ENCODE results near the gene PLCB1.

Gene PLCB1

DNA sequence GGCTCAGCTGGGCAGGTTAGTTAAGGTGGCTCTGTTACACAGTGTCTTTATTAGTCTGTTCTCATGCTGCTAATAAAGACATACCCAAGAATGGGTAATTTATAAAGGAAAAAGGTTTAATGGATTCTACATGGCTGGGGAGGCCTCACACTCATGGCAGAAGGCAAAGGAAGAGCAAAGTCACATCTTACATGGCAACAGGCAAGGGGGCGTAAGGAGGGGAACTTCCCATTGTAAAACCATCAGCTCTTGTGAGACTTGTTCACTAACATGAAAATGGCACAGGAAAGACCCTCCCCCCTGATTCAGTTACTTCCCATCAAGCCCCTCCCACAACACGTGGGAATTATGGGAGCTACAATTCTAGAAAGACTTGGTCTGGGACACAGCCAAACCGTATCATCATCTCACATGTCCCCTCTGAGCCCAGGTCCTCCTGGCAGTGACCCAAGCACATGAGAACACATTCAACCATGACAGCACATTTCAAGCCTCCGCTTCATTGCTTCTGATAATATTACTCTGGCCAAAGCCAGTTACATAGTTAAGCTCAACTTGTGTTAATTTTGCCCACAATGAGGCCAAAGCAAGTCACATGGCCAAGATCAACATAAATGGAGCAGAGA, 383.9 kb downstream of the PLCB1 start:
- no peak for DNase-seq

DNA sequence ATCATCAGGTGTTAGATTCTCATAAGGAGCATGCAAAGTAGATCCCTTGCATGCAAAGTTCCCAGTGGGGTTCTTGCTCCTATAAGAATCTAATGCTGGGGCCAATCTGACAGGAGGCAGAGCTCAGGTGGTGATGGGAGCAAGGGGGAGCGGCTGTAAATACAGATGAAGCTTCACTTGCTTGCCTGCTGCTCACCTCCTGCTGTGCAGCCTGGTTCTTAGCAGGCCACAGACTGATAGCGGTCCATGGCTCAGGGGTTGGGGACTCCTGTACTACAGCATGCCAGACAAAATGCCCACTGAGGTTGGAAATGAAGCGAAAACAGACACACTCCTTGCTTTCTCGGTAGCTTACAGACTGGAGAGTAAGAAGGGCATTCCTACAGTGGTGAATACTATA, 386.8 kb downstream of the PLCB1 start:
- no peak for DNase-seq

DNA sequence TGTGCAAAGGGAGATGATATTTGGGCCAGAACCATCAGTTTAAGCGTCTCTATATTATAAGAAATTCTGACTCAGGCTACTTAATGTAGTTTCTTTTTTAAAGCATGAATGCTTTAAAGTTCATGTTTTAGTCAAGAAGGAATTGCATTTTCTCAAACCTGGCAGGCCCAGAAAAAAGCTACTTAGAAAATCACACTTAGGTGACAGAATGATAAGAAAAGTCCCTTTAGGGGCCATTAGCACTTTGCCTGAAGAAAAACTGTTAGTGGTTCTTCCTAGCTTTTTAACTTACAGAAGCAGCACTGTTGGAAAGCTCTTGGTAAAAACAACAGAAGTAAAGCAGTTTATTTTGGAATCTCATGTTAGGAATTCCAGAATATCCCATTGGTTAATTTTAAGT, 387.8 kb downstream of the PLCB1 start:
- no peak for DNase-seq

DNA sequence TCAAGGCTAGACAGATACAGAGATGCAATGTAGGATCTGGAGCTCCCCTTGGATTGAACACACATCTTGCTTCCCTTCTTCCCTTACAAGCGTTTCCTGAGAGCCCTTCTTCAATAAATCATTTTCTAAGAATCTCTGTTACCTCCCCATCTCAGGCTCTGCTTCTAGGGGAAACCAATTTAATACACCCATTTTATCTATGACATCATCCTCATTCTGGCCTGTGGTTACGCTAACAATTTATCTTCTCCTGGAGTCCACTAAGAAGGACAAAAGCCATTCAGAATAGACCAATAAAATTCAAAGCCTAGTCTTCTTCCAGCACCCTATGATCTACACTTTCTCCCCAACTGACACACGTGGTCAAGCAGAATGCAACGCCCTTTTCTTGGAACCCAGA, 390.1 kb downstream of the PLCB1 start:
- DNase-seq = no peak

DNA sequence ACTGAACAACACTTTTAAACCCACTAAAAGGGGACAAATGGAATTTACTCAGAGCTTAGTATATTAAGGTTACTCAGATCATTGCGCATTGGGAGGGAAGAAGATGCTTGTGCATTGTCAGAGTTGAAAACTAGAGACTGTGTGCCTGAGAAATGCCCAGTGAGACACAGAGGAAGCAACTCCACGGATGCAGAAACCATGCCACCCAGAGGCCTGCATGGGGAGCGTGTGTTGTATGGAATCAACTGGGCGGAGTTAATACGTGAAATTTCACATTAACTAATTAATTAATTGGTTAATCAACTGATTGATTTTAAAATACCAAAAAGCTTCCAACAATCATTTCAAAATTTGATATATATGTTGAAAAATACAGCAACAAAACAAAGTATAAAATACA, 391.6 kb downstream of the PLCB1 start:
- no peak for DNase-seq

DNA sequence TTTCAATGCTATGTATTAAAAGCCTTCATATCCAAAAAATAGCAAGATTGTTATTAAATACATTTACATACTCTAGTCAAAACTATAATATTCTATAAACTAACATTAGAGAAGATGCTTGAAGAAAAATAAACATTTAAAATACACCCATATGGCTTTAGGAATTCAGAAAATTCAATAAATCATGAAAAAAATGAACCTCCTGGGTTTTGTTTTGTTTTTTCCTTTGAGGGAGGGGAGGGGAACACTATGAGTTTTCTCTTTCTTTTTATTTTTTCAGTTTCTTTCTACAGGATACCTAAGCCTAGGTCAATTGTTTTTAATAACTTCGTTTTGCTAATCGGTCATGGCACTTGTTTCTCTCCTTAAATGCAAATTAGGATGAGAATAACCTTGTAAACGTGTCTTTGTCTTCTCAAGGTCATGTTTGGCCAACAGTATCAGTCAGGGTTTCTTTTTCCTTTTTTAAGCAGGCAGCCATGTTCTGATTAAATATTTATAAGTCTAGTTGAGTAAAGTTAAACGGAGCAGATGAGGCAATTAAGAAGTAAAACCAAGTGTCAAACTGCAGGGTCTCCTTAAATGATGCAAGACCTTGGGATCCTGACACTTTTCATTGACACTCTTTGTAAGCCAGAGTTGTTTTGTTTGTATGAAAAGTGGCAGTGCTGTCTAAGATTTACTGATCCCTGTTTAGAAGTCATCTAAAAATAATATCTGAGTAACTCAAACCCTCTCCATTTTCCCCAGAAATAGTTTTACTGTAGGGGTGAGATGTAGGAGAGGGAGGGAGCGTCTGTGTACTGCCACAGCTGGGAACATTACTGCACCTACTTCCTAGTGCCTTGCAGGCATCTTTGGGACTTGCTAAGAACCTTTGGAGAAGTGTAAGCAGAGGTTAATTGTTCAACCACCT, 392.3 kb downstream of the PLCB1 start:
- no peak for DNase-seq

DNA sequence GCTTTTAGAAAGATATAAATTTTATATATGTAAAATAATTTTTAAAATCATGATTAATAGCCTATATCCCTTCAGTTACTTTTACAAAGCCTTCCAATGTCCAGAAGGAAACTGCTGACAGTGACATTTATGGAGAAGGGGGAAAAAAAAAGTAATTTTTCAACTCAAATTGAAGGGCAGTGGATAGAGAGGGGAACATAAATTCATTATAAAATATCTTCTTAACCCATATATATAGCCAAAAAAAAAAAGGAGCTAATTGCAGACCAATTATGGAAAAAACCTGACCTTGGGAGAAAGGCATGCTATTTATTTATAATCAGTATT, 392.9 kb downstream of the PLCB1 start:
- no peak for DNase-seq

DNA sequence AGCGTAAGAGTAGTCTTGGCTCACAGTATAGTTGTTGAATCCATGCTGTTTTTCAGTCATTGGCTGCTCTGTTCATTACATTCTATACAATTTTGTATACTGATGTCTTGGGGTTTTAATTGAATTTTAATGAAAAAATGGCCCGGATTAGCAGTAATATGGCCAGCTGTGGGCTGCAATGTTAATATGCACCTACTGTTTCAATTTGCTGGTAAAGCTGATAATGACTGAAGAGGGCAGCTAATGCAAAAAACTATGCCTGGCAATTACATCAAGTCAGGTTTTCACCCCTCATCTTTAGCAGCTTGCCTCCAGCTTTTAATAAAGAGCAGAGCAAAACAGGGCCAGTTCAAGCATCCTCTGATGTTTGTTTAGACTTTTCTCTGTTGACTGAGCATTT, 394.5 kb downstream of the PLCB1 start:
- DNase-seq = no peak

DNA sequence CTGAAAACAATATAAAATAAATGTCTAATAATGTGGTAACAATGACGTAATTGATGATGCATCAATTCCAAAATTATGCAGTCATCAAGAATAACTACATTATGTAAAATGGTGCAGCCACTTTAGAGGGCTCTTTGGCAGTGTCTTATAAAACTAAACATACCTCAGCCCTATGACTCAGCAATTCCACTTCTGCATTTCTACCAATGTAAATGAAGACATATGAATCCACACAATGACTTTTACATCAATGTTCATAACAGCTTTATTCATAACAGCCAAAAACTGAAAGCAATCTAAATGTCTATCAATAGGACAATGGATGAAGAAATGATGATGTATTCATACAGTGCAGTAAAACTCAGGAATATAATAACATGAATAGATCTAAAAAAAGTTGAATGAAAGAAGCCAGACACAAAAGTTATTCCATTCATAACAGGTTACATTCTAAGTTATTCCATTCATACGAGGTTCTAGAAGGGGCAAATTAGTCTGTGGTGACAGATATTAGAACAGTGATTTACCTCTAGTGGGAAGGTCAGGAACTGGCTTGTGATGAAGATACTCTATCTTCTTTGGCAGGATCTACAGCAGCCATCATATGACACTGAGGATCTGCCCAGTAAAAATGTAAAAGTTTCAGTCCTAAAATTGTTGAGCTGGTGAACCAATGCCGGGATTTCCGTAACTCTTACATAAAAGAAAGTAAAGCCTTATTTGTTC, 396.1 kb downstream of the PLCB1 start:
- no peak for DNase-seq

DNA sequence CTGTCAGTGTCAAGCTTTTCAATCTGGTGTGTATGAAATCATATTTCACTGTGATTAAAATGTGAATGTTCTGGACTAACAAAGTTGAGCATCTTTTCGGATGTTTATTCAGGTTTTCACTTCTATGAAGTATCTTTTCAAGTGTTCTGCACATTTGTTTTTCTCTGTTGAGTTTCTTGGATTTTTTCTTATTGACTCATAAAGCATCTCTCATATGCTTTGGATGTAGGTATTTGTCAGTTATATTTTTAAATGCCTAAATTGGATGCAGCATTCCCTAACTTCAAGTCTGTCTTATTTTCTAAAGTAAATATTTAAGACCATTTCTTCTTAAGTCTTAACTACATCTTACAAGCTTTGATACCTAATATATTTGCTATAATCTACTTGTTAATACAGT, 398.0 kb downstream of the PLCB1 start:
- DNase-seq = no peak

DNA sequence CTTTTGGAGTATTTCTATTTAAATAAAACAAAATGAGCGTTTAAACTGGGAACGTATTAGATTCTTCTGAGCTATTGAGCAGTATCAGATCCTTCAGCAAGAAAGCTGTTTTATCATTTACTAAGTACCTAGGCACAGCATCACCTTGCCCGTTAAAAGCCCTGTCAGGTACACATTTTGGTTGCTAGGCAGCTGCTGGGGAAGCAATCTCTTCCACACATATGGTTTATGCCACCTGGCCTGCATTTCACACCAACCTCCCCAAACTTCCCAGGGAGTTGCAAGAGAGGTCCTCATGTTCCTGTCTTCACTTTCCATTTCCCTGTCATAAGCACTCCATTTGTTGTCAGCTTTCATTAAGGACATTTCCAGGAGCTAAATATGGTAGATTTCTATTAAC, 400.1 kb downstream of the PLCB1 start:
- DNase-seq = no peak

DNA sequence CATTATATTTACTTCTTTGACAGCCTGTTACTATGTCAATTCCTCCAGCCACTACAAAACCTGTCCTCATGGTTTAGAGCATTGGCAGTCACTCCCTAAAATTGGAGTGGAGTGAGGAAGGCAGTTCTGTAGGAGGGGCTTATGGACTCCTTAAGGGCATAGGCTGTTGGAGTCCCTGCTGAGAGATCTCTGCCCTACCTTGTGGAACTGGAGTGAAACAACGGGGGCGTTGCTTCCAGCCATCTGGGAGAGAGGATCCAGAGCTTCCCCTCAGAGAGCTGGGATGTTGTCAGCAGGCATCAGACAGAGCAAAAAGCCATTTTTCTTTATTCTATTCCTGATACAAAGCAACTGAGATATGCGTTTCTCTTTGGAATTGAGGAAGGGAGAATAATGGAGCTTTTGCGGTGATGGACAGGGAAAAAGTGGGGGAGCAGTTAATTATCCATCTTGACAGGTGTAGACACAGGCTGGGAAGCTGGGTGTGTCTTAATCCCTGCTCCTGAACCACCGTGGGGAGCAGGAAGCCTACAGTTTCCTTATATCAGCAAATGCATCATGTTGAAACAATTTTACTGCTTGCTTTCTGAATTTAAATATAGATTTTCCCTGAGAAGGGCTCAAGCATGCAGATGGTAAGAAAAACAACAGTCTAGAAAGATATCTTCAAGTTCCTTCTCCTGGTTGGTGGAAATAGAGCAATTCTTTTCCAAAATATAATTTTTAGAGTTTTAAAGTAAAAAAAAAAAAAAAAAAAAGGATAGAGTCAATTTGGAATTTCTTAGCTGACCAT, 402.5 kb downstream of the PLCB1 start:
- DNase-seq = no peak

DNA sequence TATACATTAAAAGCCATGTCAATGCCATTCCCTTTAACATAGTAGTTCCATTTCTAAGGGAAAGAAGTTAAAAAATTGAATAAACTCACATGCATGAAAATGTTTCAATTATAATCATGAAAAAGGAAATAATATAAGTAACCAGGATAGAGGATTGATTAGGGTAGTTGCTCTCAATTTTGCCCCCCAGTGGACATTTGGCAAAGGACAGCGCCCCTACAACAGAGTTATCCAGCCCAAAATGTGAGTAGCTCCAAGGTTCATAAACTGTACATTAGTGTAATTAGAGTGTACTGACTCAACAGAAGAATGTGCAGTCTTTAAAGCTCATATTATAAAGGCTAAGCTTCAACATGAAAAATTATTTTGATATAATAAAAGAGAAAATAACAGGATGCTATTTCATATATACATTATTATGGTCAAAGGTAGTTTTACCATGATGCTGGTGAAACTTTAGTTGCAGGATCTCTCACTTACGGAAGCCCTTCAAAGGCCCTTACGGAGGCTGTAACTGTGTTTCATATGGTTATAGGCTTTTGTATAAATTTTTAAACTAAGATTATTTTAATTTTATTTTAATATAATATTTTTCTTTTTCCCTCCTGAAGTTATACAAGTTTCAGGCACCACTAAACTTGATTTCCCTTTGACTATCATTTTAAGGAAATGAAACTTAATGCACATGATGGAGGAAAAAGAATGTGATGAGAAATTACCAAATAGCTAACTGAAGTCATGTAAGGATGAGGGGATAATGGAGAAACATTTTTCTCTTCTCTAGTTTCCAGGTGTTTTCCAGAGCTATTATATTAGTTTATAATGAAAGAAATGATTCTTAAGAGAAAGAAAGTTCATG, 403.6 kb downstream of the PLCB1 start:
- peak; percentile 22 for DNase-seq

DNA sequence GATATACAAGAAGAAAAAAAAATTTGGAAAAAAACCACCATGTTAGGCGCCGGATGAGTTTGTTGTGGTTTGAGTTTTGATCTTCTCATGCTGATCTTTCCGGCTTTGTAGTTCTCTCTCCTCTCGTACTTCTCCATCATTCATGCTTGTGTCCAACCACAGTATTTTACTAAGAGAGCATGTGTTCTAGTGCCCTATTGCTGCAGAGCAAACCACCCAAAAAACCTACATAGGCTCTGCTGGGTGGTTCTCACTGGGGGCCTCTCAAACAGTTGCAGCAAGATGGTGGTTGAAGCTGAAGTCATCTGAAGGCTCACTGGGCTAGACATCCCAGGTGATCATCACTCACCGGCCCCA, 404.2 kb downstream of the PLCB1 start:
- DNase-seq = no peak

DNA sequence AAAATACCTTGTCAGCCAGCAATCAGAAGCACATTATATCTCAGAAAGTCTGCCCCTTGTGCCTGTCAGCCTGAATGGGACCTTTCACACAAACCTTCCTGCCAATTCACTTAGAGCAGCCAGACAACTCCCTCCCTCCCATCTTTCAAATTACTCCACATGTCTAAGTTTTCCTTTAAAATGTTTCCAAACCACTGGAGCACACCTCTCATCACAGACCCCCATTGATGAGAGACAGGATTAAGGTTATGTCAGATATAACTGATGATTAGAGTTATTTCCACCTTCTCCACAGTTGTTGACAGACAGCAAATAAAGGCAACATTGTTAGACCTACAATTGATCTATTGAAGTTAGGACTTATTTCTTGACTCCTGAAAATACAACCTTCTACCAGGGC, 408.4 kb downstream of the PLCB1 start:
- DNase-seq = no peak

DNA sequence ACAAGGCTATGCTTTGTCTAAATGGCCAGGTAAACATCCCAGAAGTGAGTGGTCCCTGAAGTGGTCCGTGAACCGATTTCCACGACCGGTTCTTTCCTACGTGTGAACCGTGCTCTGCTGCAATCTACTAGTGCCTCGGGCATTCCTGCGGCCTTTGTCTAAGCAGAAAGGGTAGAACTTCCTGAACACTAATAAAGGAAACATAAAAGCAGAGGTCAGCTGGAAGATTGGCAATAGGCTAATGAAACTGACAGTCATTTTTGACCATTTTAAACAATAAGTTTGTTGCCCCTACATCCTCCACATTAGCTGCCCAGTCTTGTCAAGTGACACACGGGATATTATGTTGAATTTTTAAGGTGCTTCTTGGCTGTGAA, 410.0 kb downstream of the PLCB1 start:
- DNase-seq = peak; percentile 81

DNA sequence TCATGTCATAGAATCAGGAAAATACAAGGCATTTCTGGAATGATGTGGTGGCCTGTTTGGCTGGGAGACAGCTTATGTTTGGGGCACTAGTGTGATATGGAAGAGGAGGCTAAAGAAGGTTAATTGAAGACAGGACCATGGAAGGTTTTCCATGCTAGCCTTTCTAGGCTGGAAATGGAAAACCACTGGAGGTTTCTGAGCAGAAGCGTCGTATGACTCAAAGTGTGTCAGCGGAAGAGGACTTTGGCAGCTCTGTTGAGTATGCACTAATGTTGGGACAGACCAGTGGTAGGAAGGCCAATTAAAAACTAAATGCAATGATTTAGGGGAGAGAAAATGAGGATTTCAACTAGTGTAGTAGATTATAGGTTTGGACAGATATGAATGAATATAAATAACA, 413.1 kb downstream of the PLCB1 start:
- no peak for DNase-seq

DNA sequence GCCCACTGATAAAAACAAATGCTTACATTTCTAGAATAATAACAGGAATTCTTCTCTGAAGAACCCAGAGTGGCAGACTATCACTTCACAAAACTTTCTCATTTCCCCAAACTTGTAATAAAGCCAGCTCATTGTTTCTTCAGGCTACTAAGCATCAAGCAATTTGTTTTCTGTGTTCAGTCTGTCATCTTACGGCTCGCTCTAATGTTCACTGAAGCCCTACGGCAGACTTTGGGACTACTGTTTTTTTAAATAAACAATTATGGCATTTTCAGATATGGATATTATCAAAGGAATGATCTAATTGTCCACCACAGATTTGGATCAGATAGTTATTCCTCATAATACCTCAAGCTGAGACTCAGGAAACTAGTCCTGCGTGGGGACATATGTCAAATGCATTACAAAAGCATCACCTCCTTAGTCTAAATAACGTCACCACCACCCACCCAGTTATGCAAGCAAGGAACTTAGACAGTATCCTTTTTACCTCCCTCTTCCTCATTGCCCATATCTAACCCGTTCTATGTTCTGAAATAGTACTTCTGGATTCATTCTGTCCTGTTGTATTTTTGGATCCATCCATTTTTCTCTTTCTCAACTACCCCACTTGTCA, 415.1 kb downstream of the PLCB1 start:
- no peak for DNase-seq

DNA sequence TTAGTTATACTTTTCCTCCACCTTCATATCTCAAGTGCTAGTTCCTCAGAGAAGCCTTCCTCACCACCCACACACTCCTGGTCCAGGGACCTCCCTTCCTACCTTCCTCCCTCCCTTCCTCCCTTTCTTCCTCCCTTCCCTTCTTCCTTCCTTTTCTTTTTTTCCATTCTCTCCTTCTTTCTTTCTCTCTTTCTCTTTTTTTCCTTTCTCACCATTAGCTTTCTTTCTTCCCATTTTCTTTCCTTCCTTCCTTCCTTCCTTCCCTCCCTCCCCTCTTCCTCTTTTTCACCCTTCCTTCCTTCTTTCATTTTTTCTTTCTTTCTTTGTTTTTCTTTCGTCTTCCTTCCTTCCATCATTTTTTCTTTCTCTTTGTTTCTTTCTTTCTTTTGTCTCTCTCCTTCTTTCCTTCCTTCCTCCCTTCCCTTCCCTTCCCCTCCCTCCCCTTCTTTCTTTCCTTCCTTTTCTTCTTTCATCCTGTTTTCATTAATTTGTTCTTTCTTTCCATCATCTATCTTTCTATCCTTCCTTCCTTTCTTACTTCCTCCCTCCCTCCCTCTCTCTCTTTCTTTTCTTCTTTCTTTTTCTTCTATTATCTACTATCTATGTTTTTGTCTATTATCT, 416.0 kb downstream of the PLCB1 start:
- DNase-seq = no peak

DNA sequence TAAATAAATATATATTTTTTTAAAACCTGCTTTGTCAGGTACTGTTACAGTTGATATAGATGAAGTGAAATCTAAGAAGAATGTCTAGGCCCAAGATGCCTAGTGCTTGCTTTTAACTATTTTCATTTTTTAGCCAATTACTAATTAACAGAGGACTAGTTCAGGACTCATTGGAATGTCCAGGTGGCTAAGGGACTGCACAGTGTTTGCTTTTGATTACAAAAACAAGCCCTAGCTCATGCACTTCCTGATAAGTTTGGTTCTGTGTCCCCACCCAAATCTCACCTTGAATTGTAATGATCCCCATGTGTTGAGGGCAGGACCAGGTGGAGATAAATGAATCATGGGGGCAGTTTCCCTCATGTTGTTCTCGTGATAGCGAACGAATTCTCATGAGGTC, 417.1 kb downstream of the PLCB1 start:
- no peak for DNase-seq

DNA sequence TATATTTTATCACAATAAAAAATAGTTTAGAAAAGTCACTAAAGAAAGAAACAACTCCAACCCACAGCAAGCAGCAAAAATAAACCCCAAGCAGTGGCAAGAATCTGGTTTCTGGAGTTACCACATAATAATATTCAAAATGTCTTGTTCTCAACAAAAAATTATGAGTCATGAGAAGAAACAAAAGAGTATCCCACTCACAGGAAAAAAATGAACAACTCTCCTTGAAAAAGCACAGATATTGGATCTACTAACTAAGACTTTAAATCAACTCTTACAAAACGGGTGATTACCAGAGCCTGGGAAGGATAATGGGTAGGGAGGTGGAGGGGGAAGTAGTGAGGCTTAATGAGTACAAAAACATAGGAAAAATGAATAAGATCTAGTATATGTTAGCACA, 425.6 kb downstream of the PLCB1 start:
- no peak for DNase-seq

DNA sequence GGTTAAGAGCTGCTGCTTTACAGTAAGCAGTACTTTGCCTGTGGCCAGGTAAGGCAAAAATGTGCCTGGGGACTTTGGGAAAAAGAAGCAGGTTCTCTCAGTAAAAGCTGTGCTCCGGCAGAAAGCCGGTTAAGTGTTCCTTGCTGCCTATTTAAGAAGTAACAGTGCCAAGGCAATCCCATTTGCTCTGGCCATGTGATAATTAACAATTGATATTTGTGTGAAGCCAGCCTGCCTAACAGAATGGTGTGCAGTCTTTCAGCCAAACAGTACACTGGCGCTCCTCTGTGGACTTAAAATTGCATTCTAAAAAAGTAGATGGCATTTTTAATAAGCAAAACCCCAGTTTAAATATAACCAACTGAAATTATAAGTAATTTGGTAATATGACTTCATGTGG, 430.3 kb downstream of the PLCB1 start:
- DNase-seq = no peak
